Endothelial cell of umbilical vein (primary cell): ENCODE data around the gene SETDB1. TPM values are rescaled to one million over a fixed set of nuclear protein-coding genes. Genes with fewer than 3 reads are reported as not detected.

Experiments
- BruUV-seq: library from RNA; stranded (reverse); fragments of 400-500 nt; replicated peaks from 2 replicates; lab custom pipeline; 2021; lab: Mats Ljungman, UMichigan
- CTCF ChIA-PET: fragments of 300-600, 350-600 bp; sonication (Branson Sonifier 250); formaldehyde crosslinking; loops from one replicate; lab custom pipeline; 2021; ENCODE audit warnings: antibody characterized with exemption, inconsistent platforms; lab: Charles Lee
- POLR2A ChIA-PET: fragments of 300-600, 350-600 bp; sonication (Branson Sonifier 250); formaldehyde crosslinking; loops from one replicate; lab custom pipeline; 2021; ENCODE audit warnings: antibody characterized with exemption, inconsistent platforms; lab: Charles Lee
- DNase-seq: peaks from one replicate; pipeline ENCODE4 v3.0.0-alpha.2; 2011; ENCODE audit warnings: low read depth, low spot score
- FAIRE-seq: peaks from 2 replicates; lab custom pipeline; 2011; peaks lifted over from hg19 to GRCh38; lab: Jason Lieb, UNC
- H2AFZ ChIP-seq: 2 replicates; pipeline ENCODE4 v1.6.0; 2012; ENCODE audit warnings: low read depth, low read length, control low read depth, inconsistent platforms
- H3K27ac ChIP-seq: 2 replicates; pipeline ENCODE4 v1.5.1; 2011; ENCODE audit warnings: low read depth, mild to moderate bottlenecking, control low read depth, low read length, moderate library complexity; ENCODE audit not compliant: insufficient read depth
- H3K27me3 ChIP-seq, 2 experiments: 2 replicates each; pipeline versions ENCODE4 v1.6.0 to v1.6.1; 2011; ENCODE audit warnings: low read length in 2 of 2, mixed read lengths in 1 of 2; ENCODE audit not compliant: control insufficient read depth in 2 of 2, insufficient read depth in 2 of 2
- H3K36me3 ChIP-seq, 2 experiments: 2 replicates in 1 of 2; 3 replicates in 1 of 2; pipeline ENCODE4 v1.5.1; 2011; ENCODE audit warnings: low read length in 2 of 2, mild to moderate bottlenecking in 1 of 2, moderate library complexity in 1 of 2; ENCODE audit not compliant: control insufficient read depth in 2 of 2, insufficient read depth in 2 of 2; ENCODE audit errors: extremely low read depth in 1 of 2
- H3K4me1 ChIP-seq: 3 replicates; pipeline ENCODE4 v1.5.1; 2011; ENCODE audit warnings: mild to moderate bottlenecking, low read length; ENCODE audit not compliant: control insufficient read depth, insufficient read depth; ENCODE audit errors: extremely low read depth
- H3K4me2 ChIP-seq: 2 replicates; pipeline ENCODE4 v1.6.1; 2011; ENCODE audit warnings: low read length, control low read depth, mixed read lengths; ENCODE audit not compliant: insufficient read depth
- H3K4me3 ChIP-seq, 3 experiments: fragments of 200-600 bp in 1 of 3; sonication (generic), shearing (Covaris generic) in 1 of 3; replicated peaks in 1 of 3; 2 replicates each; pipeline ENCODE4 v1.5.1; 2011 to 2016; ENCODE audit warnings: control low read depth in 3 of 3, low read length in 3 of 3, mild to moderate bottlenecking in 2 of 3, inconsistent platforms in 1 of 3, low read depth in 1 of 3, moderate library complexity in 1 of 3; ENCODE audit not compliant: insufficient read depth in 1 of 3
- H3K79me2 ChIP-seq: 2 replicates; pipeline ENCODE4 v1.6.0; 2012; ENCODE audit warnings: low read length, inconsistent platforms; ENCODE audit not compliant: control insufficient read depth, insufficient read depth
- H3K9ac ChIP-seq: replicated peaks from 2 replicates; pipeline ENCODE3; 2011; ENCODE audit warnings: low read length, control low read depth; ENCODE audit not compliant: insufficient read depth; ENCODE audit errors: extremely low read depth
- H3K9me1 ChIP-seq: replicated peaks from 3 replicates; pipeline ENCODE4 v1.6.0; 2011; ENCODE audit warnings: mild to moderate bottlenecking, low read length; ENCODE audit not compliant: control insufficient read depth, insufficient read depth; ENCODE audit errors: extremely low read depth
- H3K9me3 ChIP-seq: replicated peaks from 2 replicates; pipeline ENCODE4 v1.5.1; 2012; ENCODE audit warnings: low read length, inconsistent platforms; ENCODE audit not compliant: control insufficient read depth, insufficient read depth
- H4K20me1 ChIP-seq: replicated peaks from 2 replicates; pipeline ENCODE3; 2011; ENCODE audit warnings: mild to moderate bottlenecking, low read length; ENCODE audit not compliant: control insufficient read depth, insufficient read depth; ENCODE audit errors: extremely low read depth
- EZH2 ChIP-seq: IDR thresholded peaks from 2 replicates; pipeline ENCODE4 v1.6.1; 2012; ENCODE audit warnings: borderline replicate concordance, low read depth, mild to moderate bottlenecking, moderate library complexity, low read length, inconsistent platforms; ENCODE audit not compliant: severe bottlenecking
- GATA2 ChIP-seq: IDR thresholded peaks from 2 replicates; pipeline ENCODE4 v1.7.0; 2011; ENCODE audit warnings: low read depth, mild to moderate bottlenecking, moderate library complexity, mixed read lengths, low read length; ENCODE audit not compliant: insufficient read length, insufficient read depth
- JUN ChIP-seq: IDR thresholded peaks from 2 replicates; pipeline ENCODE4 v1.6.1; 2011; ENCODE audit warnings: borderline replicate concordance, low read depth; ENCODE audit not compliant: insufficient read length, insufficient read depth
- MYC ChIP-seq: IDR thresholded peaks from one replicate; pipeline ENCODE4 v1.6.1; 2011; ENCODE audit warnings: mild to moderate bottlenecking, low read depth, low read length
- dilution Hi-C: fragments of 300-500 bp; cut with MboI; formaldehyde crosslinking; loops from one replicate; pipeline ENCODE4 v1.15.0; 2019; ENCODE audit warnings: low sequenced_read_pairs; ENCODE audit not compliant: extremely low pct_ligation_motif_present
- intact Hi-C: fragments of 100-400 bp; cut with micrococcal nuclease; formaldehyde crosslinking; loops from one replicate; pipeline ENCODE4 v1.10.0; 2022
- polyA plus RNA-seq, 4 experiments: library from polyadenylated mRNA; depleted of rRNA in 3 of 4; stranded (reverse) in 3 of 4; unstranded in 1 of 4; fragments of >200 nt; gene quantifications; 2 replicates each; pipeline versions ENCODE4 v1.2.1 to v1.2.3, GENCODE V29; 2011 to 2012; ENCODE audit warnings: missing spikeins in 1 of 4
- total RNA-seq: library from RNA; stranded (reverse); gene quantifications from 2 replicates; pipeline ENCODE4 v1.2.3, GENCODE V29; 2021
- TF ChIP-seq, protein P1 (sequence below): IDR thresholded peaks from 2 replicates; pipeline ENCODE4 v1.6.1; 2011; ENCODE audit not compliant: insufficient read depth, insufficient read length

Gene SETDB1
- total and polyA plus RNA-seq, 2 donors (not counting 3 experiments of a cell fraction or from before 2014, with no cell fraction given): 25.3 to 49.2 TPM

DNA sequence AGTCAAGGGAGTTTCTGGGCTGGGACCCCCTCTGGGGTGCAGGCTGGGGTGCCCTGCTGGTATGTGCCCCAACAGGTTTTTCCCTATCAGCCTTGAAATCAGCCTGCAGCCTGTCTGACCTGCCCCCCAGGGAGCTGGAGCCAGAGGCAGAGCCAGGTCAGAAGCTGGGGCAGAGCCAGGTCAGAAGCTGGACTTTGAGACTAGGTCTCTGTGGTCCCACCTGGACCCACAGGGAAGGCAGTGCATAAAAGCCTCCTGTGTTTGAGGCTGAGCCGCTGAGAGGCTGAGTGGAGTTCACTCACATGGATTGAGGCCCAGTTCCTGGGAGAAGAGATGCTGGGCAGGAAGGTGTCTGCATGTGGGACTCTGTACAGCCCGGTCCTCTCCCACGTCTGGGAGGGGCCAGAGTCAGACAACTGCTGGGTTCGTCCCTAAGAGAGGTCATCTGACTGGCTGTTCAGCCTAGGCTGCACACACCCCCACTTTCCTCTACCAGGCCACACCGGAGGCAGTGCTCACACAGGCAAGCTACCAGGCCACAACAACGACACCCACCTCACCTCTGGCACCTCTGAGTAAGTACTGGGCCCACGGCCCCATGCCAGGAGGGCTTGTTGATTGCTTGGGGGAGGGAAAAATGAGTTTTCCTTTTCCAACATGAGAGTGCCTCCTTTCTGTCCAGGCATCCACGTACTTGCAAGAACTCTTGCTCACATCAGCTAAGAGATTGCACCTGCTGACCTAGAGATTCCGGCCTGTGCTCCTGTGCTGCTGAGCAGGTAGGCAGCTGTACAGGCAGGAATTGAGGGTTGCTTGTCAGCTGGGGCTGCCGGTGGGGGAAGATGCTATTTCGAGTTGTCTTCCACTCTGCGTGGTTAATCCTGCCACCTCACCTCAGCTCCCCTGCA is 55.9 kb downstream of the SETDB1 start, which contains the start of gene ANXA9:
ANXA9 (plus strand) TSS at position 488 of the 908 bp plus-strand sequence. CDS start 814 bp downstream, outside the sequence.
- no peaks in the 10 kb centered on the region for H3K9me3 ChIP-seq
- dilution Hi-C loops (no loop called here), intact Hi-C loops (no loop called here)
- H3K79me2 ChIP-seq: no peaks in the 10 kb centered on the region
- no peak within 1 kb of the TSS for H3K9ac ChIP-seq
- no peaks in the 10 kb centered on the region for H3K36me3 ChIP-seq
- no peak for DNase-seq
- no peak within 1 kb of the TSS for H3K27ac ChIP-seq
- H3K4me1 ChIP-seq: peaks cover 16% of the 10 kb centered on the region
- CTCF ChIA-PET: interaction anchor here (7.6 to 17.1 kb wide), 2 partner anchors 15 to 24 kb away, joined by 101 to 278 read pairs; partner anchors contain the start of gene MINDY1
- H3K4me3 ChIP-seq: no peak within 1 kb of the TSS
- H3K27me3 ChIP-seq: no peaks in the 10 kb centered on the region
- no peaks in the 10 kb centered on the region for H4K20me1 ChIP-seq
- TF ChIP-seq, protein P1, sequence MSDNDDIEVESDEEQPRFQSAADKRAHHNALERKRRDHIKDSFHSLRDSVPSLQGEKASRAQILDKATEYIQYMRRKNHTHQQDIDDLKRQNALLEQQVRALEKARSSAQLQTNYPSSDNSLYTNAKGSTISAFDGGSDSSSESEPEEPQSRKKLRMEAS: no peak
- TF ChIP-seq MYC: no peak
- POLR2A ChIA-PET: no interaction called here
- BruUV-seq: no TSS peak
- no peak for FAIRE-seq
- no peak within 1 kb of the TSS for H2AFZ ChIP-seq
- no peak within 1 kb of the TSS for H3K4me2 ChIP-seq
- H3K9me1 ChIP-seq: no peaks in the 10 kb centered on the region

DNA sequence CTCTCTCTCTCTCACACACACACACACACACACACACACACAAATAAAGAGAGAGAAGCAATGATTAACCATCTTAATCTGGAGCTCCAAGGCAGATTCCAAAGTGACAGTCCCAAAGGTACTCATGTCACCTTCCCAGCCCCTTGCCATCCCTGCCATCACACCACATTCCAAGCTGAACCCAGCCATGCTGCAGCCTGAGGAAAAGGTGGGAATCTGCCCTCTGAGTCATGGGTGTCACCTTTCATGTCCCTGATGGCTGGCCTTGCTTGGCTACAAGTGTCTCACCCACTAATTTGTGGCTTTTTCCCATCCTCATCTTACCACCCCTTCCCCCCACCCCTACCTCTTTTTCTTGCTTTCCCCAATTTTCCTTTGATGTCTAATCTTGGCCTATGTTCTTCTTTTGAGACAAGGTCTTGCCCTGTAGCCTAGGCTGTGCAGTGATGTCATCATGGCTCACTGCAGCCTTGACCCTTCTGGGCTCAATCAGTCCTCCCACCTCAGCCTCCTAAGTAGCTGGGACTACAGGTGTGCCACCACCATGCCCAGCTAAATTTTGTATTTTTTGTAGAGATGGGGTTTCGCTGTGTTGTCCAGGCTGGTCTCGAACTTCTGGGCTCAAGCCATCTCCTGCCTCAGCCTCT is 59.1 kb downstream of the SETDB1 start:
- Histone ChIP-seq H3K9ac (no peak overlapping the region), H4K20me1 (no peaks in the 10 kb centered on the region), H3K4me2 (no peak overlapping the region), H3K9me1 (no peaks in the 10 kb centered on the region), H3K27me3 (no peaks in the 10 kb centered on the region), H3K36me3 (no peaks in the 10 kb centered on the region), H3K9me3 (no peaks in the 10 kb centered on the region), H3K27ac (no peak overlapping the region), H3K4me1 (no peaks in the 10 kb centered on the region), H3K79me2 (no peaks in the 10 kb centered on the region), H2AFZ (no peak overlapping the region), H3K4me3 (no peak overlapping the region)
- CTCF ChIA-PET: interaction anchor here (1.4 to 17.1 kb wide), 3 partner anchors 12 to 21 kb away, joined by 9 to 278 read pairs (median 27); partner anchors contain the start of gene MINDY1
- FAIRE-seq (no peak), DNase-seq (no peak)
- intact Hi-C loops: no loop called here
- no TSS peak for BruUV-seq
- dilution Hi-C loops: no loop called here
- POLR2A ChIA-PET: no interaction called here
- TF ChIP-seq EZH2 (no peak), GATA2 (no peak), JUN (no peak)
- TF ChIP-seq, protein P1: no peak
